Measurements from ENCODE around the gene BNIPL.
A peak's percentile ranks its signal among the peaks of the same experiment; 100 is the strongest.

BNIPL gene

DNA sequence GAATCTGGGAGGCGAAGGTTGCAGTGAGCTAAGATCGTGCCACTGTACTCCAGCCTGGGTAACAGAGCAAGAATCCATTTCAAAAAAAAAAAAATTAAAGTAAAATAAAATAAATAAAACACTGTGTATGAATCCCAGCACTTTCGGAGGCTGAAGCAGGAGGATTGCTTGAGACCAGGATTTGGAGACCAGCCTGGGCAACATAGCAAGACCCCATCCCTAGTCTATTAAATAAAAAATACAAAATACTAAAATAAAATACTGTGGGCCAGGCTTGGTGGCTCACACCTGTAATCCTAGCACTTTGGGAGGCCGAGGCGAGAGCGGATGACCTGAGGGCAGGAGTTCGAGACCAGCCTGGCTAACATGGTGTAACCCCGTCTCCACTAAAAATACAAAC, 4.2 kb upstream of the BNIPL start:
- DNase-seq (ENCODE audit: insufficient read length, low spot score) (no peak), FAIRE-seq (no peak)
- TF ChIP-seq POLR2A (IDR thresholded peaks at IDR 0.05; ENCODE audit: low read depth, low read length) (no peak), SPI1 (IDR thresholded peaks at IDR 0.05; ENCODE audit: low read depth, low read length) (no peak), POLR2AphosphoS5 (IDR thresholded peaks at IDR 0.05; ENCODE audit: low read depth, low read length) (no peak), POU2F2 (IDR thresholded peaks at IDR 0.05; ENCODE audit: low read depth, low read length) (no peak), TAF1 (IDR thresholded peaks at IDR 0.05; ENCODE audit: low read depth, low read length) (no peak), PAX5 (IDR thresholded peaks at IDR 0.05; ENCODE audit: insufficient read depth, low read length, severe bottlenecking) (no peak)

DNA sequence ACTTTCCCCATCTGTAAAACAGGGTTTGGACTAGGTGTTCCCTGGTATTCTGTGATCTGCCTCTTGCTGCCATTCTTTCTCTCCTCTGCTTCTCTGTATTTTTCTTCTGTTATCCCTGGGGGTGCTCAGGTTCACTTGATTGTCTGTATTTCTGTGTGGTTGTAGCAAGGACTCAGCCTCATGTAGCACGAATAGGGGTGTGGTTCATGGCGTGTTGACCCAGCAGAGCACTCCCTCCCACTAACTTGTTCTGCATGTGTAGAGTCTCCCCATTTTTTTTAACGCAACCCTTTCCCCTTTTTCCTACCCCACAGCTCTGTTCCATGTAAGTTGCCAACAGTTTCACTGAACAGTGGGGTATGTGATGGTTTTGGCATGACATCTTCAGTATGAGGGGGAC, 1.2 kb upstream of the BNIPL start:
- DNase-seq (ENCODE audit: insufficient read length, low spot score) (no peak), FAIRE-seq (no peak)
- no peak for TF ChIP-seq POU2F2 (IDR thresholded peaks at IDR 0.05; ENCODE audit: low read depth, low read length)

DNA sequence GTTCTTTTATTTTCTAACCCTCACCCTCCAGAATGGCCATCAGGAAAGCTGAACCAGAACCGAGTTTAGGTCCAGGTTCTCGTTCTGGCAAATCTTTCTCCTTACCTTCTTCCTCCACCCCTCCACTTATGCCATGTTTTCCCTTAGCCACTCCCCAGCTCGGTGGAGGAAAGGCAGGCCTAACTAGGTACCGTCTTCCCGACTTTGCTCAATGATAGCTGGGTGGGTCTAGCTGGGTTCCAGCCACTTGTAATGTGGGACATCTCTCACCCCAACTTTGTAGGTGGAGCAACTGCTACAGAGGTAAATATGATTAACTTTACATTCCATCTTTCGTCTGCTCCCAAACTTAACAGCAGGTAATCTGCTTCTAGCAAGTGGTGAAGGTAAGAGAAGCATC, 646 bp downstream of the BNIPL start:
- TF ChIP-seq POLR2AphosphoS5 (IDR thresholded peaks at IDR 0.05; ENCODE audit: low read depth, low read length) = no peak
- TF ChIP-seq PAX5 (IDR thresholded peaks at IDR 0.05; ENCODE audit: insufficient read depth, low read length, severe bottlenecking) = no peak
- no peak for TF ChIP-seq POU2F2 (IDR thresholded peaks at IDR 0.05; ENCODE audit: low read depth, low read length)
- TF ChIP-seq SPI1 (IDR thresholded peaks at IDR 0.05; ENCODE audit: low read depth, low read length) = no peak
- FAIRE-seq (no peak), DNase-seq (ENCODE audit: insufficient read length, low spot score) (no peak)

DNA sequence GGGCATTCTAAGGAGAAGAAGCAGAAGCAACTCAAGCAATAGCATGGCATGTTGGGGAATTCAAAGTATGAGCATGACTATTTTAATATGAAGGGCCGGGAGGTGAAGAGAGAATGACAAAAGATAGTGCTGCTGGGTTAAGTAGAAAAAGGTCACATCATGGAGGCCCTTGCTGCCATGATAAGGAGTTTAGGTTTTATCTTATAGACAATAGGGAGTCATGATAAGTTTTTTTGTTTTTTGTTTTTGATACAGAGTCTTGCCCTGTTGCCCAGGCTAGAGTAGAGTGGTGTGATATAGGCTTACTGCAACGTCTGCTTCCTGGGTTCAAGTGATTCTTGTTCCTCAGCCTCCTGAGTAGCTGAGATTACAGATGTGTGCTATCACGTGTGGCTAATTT, 3.1 kb downstream of the BNIPL start:
- no peak for TF ChIP-seq SPI1 (IDR thresholded peaks at IDR 0.05; ENCODE audit: low read depth, low read length)
- TF ChIP-seq POLR2A (IDR thresholded peaks at IDR 0.05; ENCODE audit: low read depth, low read length) = no peak
- no peak for TF ChIP-seq PAX5 (IDR thresholded peaks at IDR 0.05; ENCODE audit: insufficient read depth, low read length, severe bottlenecking)
- no peak for TF ChIP-seq TAF1 (IDR thresholded peaks at IDR 0.05; ENCODE audit: low read depth, low read length)
- TF ChIP-seq POLR2AphosphoS5 (IDR thresholded peaks at IDR 0.05; ENCODE audit: low read depth, low read length) = no peak
- TF ChIP-seq POU2F2 (IDR thresholded peaks at IDR 0.05; ENCODE audit: low read depth, low read length) = no peak
- no peak for DNase-seq (ENCODE audit: insufficient read length, low spot score)

DNA sequence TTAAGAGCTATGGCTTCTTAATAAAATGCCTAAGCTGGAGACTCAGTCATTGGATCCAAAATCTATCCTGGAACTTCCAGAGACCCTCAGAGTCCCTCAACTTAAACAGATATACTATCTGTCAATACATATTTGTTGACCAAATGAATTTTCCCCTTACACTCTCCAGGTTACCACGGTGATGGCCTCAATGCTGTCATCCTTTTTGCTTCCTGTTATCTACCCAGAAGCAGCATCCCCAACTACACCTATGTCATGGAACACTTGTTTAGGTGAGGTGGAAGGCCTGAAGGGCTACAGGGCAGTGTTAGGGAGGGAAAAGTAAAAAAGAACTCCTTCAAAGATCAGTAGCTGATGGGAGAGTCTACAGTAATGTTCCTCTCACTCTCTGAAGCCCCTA, 6.8 kb downstream of the BNIPL start:
- FAIRE-seq (no peak), DNase-seq (ENCODE audit: insufficient read length, low spot score) (no peak)
- TF ChIP-seq POLR2AphosphoS5 (IDR thresholded peaks at IDR 0.05; ENCODE audit: low read depth, low read length) = no peak
- no peak for TF ChIP-seq PAX5 (IDR thresholded peaks at IDR 0.05; ENCODE audit: insufficient read depth, low read length, severe bottlenecking)
- TF ChIP-seq POLR2A (IDR thresholded peaks at IDR 0.05; ENCODE audit: low read depth, low read length) = no peak
- no peak for TF ChIP-seq POU2F2 (IDR thresholded peaks at IDR 0.05; ENCODE audit: low read depth, low read length)
- no peak for TF ChIP-seq SPI1 (IDR thresholded peaks at IDR 0.05; ENCODE audit: low read depth, low read length)
- TF ChIP-seq TAF1 (IDR thresholded peaks at IDR 0.05; ENCODE audit: low read depth, low read length) = no peak

More for the DNA sequence above, 3.1 kb downstream of the BNIPL start:
- FAIRE-seq = no peak

DNA sequence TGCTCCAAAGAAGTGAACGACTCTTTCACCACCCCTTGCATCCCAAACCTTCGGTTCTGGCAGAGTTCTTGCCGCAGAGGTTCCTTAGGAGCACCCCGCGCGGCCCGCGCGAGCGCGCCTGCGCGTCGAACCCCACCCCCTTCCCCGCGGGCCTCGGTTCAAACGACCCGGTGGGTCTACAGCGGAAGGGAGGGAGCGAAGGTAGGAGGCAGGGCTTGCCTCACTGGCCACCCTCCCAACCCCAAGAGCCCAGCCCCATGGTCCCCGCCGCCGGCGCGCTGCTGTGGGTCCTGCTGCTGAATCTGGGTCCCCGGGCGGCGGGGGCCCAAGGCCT, 11.2 kb downstream of the BNIPL start, which contains the start of gene C1orf56:
C1orf56 (plus strand) TSS at position 161 of the 334 bp plus-strand sequence; CDS start at position 258, 97 bp downstream.
- DNase-seq (ENCODE audit: insufficient read length, low spot score) (peak; percentile 79), FAIRE-seq (peak; percentile 71)

DNA sequence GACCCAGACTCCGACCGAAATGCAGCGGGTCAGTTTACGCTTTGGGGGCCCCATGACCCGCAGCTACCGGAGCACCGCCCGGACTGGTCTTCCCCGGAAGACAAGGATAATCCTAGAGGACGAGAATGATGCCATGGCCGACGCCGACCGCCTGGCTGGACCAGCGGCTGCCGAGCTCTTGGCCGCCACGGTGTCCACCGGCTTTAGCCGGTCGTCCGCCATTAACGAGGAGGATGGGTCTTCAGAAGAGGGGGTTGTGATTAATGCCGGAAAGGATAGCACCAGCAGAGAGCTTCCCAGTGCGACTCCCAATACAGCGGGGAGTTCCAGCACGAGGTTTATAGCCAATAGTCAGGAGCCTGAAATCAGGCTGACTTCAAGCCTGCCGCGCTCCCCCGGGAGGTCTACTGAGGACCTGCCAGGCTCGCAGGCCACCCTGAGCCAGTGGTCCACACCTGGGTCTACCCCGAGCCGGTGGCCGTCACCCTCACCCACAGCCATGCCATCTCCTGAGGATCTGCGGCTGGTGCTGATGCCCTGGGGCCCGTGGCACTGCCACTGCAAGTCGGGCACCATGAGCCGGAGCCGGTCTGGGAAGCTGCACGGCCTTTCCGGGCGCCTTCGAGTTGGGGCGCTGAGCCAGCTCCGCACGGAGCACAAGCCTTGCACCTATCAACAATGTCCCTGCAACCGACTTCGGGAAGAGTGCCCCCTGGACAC, 11.7 kb downstream of the BNIPL start:
- DNase-seq (ENCODE audit: insufficient read length, low spot score) (peak; percentile 67), FAIRE-seq (peak; percentile 71)
- TF ChIP-seq SPI1 (IDR thresholded peaks at IDR 0.05; ENCODE audit: low read depth, low read length) = no peak
- peak; percentile 63 for TF ChIP-seq POLR2AphosphoS5 (IDR thresholded peaks at IDR 0.05; ENCODE audit: low read depth, low read length)
- TF ChIP-seq POU2F2 (IDR thresholded peaks at IDR 0.05; ENCODE audit: low read depth, low read length) = no peak
- TF ChIP-seq TAF1 (IDR thresholded peaks at IDR 0.05; ENCODE audit: low read depth, low read length) = no peak
- TF ChIP-seq PAX5 (IDR thresholded peaks at IDR 0.05; ENCODE audit: insufficient read depth, low read length, severe bottlenecking) = no peak
- 0 out of 2 replicates have a peak, but pooled peaks have one; percentile 23 for TF ChIP-seq POLR2A (IDR thresholded peaks at IDR 0.05; ENCODE audit: low read depth, low read length)

More for the DNA sequence above, 11.2 kb downstream of the BNIPL start, which contains the start of gene C1orf56:
- no peak for TF ChIP-seq TAF1 (IDR thresholded peaks at IDR 0.05; ENCODE audit: low read depth, low read length)
- TF ChIP-seq POLR2A (IDR thresholded peaks at IDR 0.05; ENCODE audit: low read depth, low read length) = 0 out of 2 replicates have a peak, but pooled peaks have one; percentile 45
- TF ChIP-seq POLR2AphosphoS5 (IDR thresholded peaks at IDR 0.05; ENCODE audit: low read depth, low read length) = no peak

DNA sequence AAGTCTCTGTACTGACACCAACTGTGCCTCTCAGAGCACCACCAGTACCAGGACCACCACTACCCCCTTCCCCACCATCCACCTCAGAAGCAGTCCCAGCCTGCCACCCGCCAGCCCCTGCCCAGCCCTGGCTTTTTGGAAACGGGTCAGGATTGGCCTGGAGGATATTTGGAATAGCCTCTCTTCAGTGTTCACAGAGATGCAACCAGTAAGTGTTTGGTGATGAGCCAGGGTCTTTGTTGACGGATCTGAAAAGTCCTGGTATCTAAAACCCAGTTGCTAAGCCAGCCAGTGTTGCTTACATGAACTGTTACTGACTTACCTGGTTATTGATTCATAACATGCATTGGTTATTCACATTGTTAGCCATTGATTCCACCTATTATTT, 12.3 kb downstream of the BNIPL start:
- TF ChIP-seq POLR2A (IDR thresholded peaks at IDR 0.05; ENCODE audit: low read depth, low read length) = no peak; the same call in 1 of the 2 replicates
- no peak for TF ChIP-seq POU2F2 (IDR thresholded peaks at IDR 0.05; ENCODE audit: low read depth, low read length)
- TF ChIP-seq POLR2AphosphoS5 (IDR thresholded peaks at IDR 0.05; ENCODE audit: low read depth, low read length) = no peak
- TF ChIP-seq SPI1 (IDR thresholded peaks at IDR 0.05; ENCODE audit: low read depth, low read length) = no peak
- no peak for TF ChIP-seq TAF1 (IDR thresholded peaks at IDR 0.05; ENCODE audit: low read depth, low read length)
- no peak for TF ChIP-seq PAX5 (IDR thresholded peaks at IDR 0.05; ENCODE audit: insufficient read depth, low read length, severe bottlenecking)
- DNase-seq (ENCODE audit: insufficient read length, low spot score) (no peak), FAIRE-seq (no peak)

DNA sequence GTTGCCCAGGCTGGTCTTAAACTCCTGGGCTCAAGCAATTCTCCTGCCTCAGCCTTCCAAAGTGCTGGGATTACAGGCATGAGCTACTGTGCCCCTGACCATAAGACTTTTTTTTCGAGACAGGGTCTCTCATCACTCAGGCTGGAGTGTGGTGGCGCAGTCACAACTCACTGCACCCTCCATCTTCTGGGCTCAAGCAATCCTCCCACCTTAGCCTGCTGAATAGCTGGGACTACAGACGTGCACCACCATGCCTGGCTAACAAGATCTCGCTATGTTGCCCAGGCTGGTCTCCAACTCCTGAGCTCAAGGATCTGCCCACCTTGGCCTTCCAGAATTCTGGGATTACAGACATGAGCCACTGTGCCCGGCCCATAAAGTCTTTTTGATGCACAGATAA, 13.1 kb downstream of the BNIPL start:
- TF ChIP-seq TAF1 (IDR thresholded peaks at IDR 0.05; ENCODE audit: low read depth, low read length) (no peak), SPI1 (IDR thresholded peaks at IDR 0.05; ENCODE audit: low read depth, low read length) (no peak), POLR2AphosphoS5 (IDR thresholded peaks at IDR 0.05; ENCODE audit: low read depth, low read length) (peak; percentile 57; the same call in 1 of the 2 replicates)

DNA sequence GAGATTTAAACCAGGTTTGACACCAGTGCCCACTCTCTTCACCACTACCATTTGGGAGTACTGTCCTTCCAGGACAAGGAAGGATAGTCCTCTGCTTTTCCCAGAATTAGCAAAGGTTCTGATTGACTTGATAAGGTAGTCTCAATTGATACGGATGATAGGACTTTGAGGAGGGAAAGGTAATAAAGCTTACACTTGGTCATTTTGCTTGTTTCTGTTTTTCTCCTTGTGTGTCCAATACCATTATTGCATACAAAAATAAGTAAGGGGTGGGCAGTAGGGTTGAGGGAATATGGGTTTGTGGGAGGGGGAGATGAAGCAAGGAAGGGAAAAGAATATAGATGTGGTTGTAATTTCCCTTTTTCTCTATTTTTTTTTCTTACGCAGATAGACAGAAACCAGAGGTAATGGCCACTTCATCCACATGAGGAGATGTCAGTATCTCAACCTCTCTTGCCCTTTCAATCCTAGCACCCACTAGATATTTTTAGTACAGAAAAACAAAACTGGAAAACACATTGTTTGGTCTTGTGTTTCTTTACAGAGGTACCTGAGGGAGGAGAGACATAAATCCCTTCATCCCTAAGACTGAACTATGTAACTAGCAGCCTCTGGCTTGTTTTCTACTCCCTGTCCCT, 13.8 kb downstream of the BNIPL start:
- DNase-seq (ENCODE audit: insufficient read length, low spot score) = no peak
- TF ChIP-seq POLR2A (IDR thresholded peaks at IDR 0.05; ENCODE audit: low read depth, low read length) (peak; percentile 51; the same call in 1 of the 2 replicates), SPI1 (IDR thresholded peaks at IDR 0.05; ENCODE audit: low read depth, low read length) (no peak)
- no peak for FAIRE-seq

More for the DNA sequence above, 13.1 kb downstream of the BNIPL start:
- DNase-seq (ENCODE audit: insufficient read length, low spot score) (no peak), FAIRE-seq (no peak)

Data from GM12891 (cell line).